Astrocyte of the cerebellum (primary cell): Measurements from ENCODE around the gene UBE3B.

Experiments used
- DNase-seq: peaks from one replicate; pipeline ENCODE4 v3.0.0-alpha.2; 2011; ENCODE audit warnings: low read depth
- H3K4me3 ChIP-seq: 2 replicates; pipeline ENCODE4 v1.5.1; 2011; ENCODE audit warnings: mild to moderate bottlenecking, low read depth, low read length, moderate library complexity
- in situ Hi-C: cut with HindIII; loops from 2 replicates; pipeline ENCODE4 v1.10.0; 2017; ENCODE audit warnings: low sequenced_read_pairs
- TF ChIP-seq, protein P1 (sequence below): IDR thresholded peaks from 2 replicates; pipeline ENCODE4 v1.5.1; 2012; ENCODE audit warnings: low read length, low read depth, moderate library complexity, mild to moderate bottlenecking; ENCODE audit errors: missing control alignments

Gene UBE3B

DNA sequence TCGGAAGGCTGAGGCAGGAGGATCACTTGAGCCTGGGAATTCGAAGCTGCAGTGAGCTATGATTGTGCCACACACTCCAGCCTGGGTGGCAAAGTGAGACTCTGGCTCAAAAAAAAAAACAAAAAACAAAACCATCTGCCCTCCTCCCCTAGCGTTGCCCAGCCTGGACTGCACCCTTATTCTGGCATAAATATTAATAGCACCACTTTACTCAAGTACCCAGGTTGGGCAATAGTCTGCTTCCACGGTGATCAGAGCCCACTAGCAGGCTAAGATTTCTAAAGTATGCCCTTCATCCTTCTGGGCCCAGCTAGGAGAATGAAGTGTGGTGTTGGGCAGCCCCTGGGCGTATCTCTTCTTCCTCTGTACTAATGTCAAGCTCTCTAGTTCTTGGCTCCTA lies 33.6 kb upstream of the UBE3B start:
- in situ Hi-C loops: no loop called here
- TF ChIP-seq, protein P1, sequence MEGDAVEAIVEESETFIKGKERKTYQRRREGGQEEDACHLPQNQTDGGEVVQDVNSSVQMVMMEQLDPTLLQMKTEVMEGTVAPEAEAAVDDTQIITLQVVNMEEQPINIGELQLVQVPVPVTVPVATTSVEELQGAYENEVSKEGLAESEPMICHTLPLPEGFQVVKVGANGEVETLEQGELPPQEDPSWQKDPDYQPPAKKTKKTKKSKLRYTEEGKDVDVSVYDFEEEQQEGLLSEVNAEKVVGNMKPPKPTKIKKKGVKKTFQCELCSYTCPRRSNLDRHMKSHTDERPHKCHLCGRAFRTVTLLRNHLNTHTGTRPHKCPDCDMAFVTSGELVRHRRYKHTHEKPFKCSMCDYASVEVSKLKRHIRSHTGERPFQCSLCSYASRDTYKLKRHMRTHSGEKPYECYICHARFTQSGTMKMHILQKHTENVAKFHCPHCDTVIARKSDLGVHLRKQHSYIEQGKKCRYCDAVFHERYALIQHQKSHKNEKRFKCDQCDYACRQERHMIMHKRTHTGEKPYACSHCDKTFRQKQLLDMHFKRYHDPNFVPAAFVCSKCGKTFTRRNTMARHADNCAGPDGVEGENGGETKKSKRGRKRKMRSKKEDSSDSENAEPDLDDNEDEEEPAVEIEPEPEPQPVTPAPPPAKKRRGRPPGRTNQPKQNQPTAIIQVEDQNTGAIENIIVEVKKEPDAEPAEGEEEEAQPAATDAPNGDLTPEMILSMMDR: no peak
- H3K4me3 ChIP-seq: no peak overlapping the region
- no peak for DNase-seq

DNA sequence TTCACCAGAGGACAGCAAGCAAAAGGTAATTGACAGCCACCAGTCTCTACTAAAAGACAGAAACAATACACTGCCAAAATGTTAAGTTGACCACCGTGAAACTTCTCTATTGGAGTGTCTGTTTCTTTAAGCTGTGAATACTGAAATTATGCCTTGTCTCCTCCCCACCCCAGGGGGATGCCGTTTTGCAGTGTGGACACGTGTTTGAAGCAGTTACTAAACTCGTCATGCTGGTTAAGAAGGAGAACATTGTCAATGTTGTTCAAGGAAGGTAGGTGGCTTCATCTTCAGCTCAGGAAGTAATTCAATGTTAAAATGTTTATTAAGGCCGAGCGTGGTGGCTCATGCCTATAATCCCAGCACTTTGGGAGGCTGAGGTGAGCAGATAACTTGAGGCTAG lies 33.2 kb upstream of the UBE3B start:
- TF ChIP-seq, protein P1: no peak
- DNase-seq: no peak
- in situ Hi-C loops: no loop called here
- H3K4me3 ChIP-seq: no peak overlapping the region

DNA sequence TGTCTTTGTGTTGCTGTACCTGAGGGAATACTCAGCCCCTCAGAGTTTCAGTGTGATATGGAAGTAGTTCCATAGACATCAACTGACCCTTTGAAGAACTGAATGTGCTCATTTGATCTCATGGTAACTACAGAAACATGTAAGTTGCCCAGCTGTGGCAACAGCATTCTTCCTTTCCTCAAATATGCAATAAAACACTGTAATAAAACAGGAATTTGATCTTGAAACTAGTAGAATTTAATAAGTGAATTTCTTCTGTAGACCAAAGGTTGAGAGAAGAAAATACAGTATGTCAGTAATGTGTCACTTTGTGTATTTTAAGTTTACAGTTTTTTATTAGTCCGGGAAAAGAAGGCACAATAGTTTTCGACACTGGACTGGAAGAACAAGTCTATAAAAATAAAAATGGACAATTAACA lies 32.2 kb upstream of the UBE3B start:
- H3K4me3 ChIP-seq: no peak overlapping the region
- no peak for DNase-seq
- TF ChIP-seq, protein P1: no peak
- in situ Hi-C loops: no loop called here

DNA sequence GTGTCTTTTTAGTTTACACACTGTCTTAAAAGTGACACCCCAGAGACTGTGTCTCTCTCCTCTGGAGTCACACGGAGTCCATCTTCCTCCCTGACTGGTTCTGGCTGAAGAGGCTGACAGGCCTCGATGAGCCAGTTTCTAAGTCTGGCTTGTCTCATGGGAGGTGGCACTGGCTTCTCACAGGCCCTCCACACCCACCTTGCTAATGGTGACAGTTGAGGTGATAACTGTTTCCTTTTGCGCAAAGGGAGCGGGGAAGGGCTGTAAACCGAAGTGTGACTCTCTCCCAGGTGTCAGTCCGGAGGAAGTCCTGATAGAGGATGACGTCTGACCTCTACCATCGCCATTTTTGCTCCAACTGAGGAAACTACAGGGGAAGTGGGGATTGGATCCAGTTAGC lies 30.6 kb upstream of the UBE3B start:
- H3K4me3 ChIP-seq: no peak overlapping the region
- TF ChIP-seq, protein P1: no peak
- DNase-seq: no peak
- in situ Hi-C loops: no loop called here

DNA sequence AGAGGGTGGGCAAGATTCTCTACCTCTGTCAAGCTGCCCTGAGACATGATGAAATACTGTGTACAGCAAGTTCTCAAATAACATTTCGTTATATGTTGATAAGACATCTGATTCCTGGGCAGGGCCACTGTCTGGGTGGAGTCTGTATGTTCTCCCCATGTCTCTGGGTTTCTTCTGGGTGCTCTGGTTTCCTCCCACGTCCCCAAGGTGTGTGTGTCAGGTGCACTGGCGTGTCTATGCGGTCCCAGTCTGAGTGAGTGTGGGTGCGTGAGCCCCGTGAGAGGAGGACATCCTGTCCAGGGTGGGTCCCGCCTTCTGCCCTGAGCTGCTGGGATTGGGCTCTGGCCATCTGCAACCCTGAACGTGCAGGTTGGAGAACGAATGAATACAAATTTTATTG lies 30.0 kb upstream of the UBE3B start:
- no peak for DNase-seq
- TF ChIP-seq, protein P1: no peak
- in situ Hi-C loops: no loop called here
- H3K4me3 ChIP-seq: no peak overlapping the region

DNA sequence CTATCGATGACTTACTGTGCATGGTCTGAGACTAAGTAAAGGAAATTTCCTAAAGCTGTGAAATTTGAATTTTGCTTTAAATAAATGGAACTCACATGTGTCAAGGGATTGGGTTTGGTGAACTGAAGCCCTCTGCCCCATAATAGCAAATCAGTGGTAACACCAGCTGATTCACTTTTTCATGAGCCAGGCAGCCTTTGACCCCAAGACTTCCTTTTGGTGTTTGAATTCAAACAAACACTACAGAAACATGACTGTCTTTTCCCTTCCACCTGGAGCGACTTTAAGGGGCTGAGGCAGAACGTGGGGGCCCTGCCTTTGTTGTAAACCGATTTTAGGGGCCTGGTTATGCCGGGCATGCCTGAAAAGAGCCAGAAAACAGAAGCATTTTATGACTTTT lies 29.2 kb upstream of the UBE3B start:
- TF ChIP-seq, protein P1: no peak
- no peak for DNase-seq
- in situ Hi-C loops: no loop called here
- no peak overlapping the region for H3K4me3 ChIP-seq
